SK-N-SH treated with all-trans-retinoic acid at 6 μM for 48 hours (cell line): ENCODE measurements around the gene RNPEP.
A peak's percentile ranks its signal among the peaks of the same experiment; 100 is the strongest.

Experiments used
- ATAC-seq: fragments of 200-7000 bp; cut with Tn5 transposase; 3 replicates; pipeline ENCODE4 v1.9.1; 2020; ENCODE audit warnings: mild to moderate bottlenecking, moderate library complexity
- ARNTL ChIP-seq: fragments of 450-650 bp; formaldehyde crosslinking; IDR thresholded peaks from 2 replicates; pipeline ENCODE4 v1.5.0; 2020; ENCODE audit warnings: low read depth, mild to moderate bottlenecking, moderate library complexity, borderline replicate concordance
- BACH2 ChIP-seq: fragments of 250-450 bp; sonication (Bioruptor Pico); IDR thresholded peaks from 2 replicates; pipeline ENCODE4 v1.9.0; 2021; ENCODE audit warnings: mild to moderate bottlenecking, borderline replicate concordance
- CREB5 ChIP-seq: fragments of 250-450 bp; sonication (Bioruptor Pico); IDR thresholded peaks from 2 replicates; pipeline ENCODE4 v1.5.1; 2020; ENCODE audit warnings: low read depth, mild to moderate bottlenecking, moderate library complexity
- CSRNP3 ChIP-seq: fragments of 250-450 bp; sonication (Bioruptor Pico); IDR thresholded peaks from 2 replicates; pipeline ENCODE4 v1.5.1; 2021; ENCODE audit warnings: mild to moderate bottlenecking, moderate library complexity
- ESRRG ChIP-seq: fragments of 250-450 bp; sonication (Bioruptor Pico); IDR thresholded peaks from 2 replicates; pipeline ENCODE4 v1.6.1; 2021; ENCODE audit warnings: mild to moderate bottlenecking
- GLIS3 ChIP-seq: fragments of 250-450 bp; sonication (Bioruptor Pico); IDR thresholded peaks from 2 replicates; pipeline ENCODE4 v1.5.0; 2020; ENCODE audit warnings: mild to moderate bottlenecking, moderate library complexity
- ISL1 ChIP-seq: fragments of 250-450 bp; sonication (Bioruptor Pico); IDR thresholded peaks from 2 replicates; pipeline ENCODE4 v2.1.2; 2022; ENCODE audit warnings: mild to moderate bottlenecking, moderate library complexity
- PATZ1 ChIP-seq: fragments of 250-450 bp; sonication (Bioruptor Pico); IDR thresholded peaks from 2 replicates; pipeline ENCODE4 v1.8.0; 2020; ENCODE audit warnings: mild to moderate bottlenecking, moderate library complexity, borderline replicate concordance
- POU6F1 ChIP-seq: fragments of 250-450 bp; sonication (Bioruptor Pico); IDR thresholded peaks from 2 replicates; pipeline ENCODE4 v1.8.0; 2021; ENCODE audit warnings: low read depth, mild to moderate bottlenecking, moderate library complexity, borderline replicate concordance
- PPARA ChIP-seq: fragments of 250-450 bp; sonication (Bioruptor Pico); IDR thresholded peaks from 2 replicates; pipeline ENCODE4 v1.5.0; 2020; ENCODE audit warnings: mild to moderate bottlenecking, borderline replicate concordance
- SNAI2 ChIP-seq: fragments of 250-450 bp; sonication (Bioruptor Pico); IDR thresholded peaks from 2 replicates; pipeline ENCODE4 v1.5.0; 2020; ENCODE audit warnings: mild to moderate bottlenecking, moderate library complexity
- TCF4 ChIP-seq: fragments of 250-450 bp; sonication (Bioruptor Pico); IDR thresholded peaks from 2 replicates; pipeline ENCODE4 v1.8.0; 2021; ENCODE audit warnings: mild to moderate bottlenecking, moderate library complexity, borderline replicate concordance
- TOX ChIP-seq: fragments of 250-450 bp; sonication (Bioruptor Pico); IDR thresholded peaks from 2 replicates; pipeline ENCODE4 v1.8.0; 2021; ENCODE audit warnings: mild to moderate bottlenecking, moderate library complexity, borderline replicate concordance
- TSHZ2 ChIP-seq: fragments of 250-450 bp; sonication (Bioruptor Pico); IDR thresholded peaks from 2 replicates; pipeline ENCODE4 v1.5.0; 2020; ENCODE audit warnings: mild to moderate bottlenecking, moderate library complexity
- ZC3H10 ChIP-seq: fragments of 250-450 bp; sonication (Bioruptor Pico); IDR thresholded peaks from 2 replicates; pipeline ENCODE4 v1.5.1; 2021; ENCODE audit warnings: mild to moderate bottlenecking, moderate library complexity
- ZFP30 ChIP-seq: fragments of 450-650 bp; formaldehyde crosslinking; IDR thresholded peaks from 2 replicates; pipeline ENCODE4 v1.5.0; 2022; ENCODE audit warnings: mild to moderate bottlenecking, moderate library complexity
- ZNF565 ChIP-seq: fragments of 450-650 bp; formaldehyde crosslinking; conservative IDR thresholded peaks from 2 replicates; pipeline ENCODE4 v1.5.0; 2020; ENCODE audit warnings: low read depth, mild to moderate bottlenecking, moderate library complexity
- ZNF70 ChIP-seq: fragments of 450-650 bp; formaldehyde crosslinking; IDR thresholded peaks from 2 replicates; pipeline ENCODE4 v1.5.0; 2020; ENCODE audit warnings: mild to moderate bottlenecking, moderate library complexity
- ZNF8 ChIP-seq: fragments of 450-650 bp; formaldehyde crosslinking; IDR thresholded peaks from 2 replicates; pipeline ENCODE4 v1.5.0; 2020; ENCODE audit warnings: mild to moderate bottlenecking, moderate library complexity

The RNPEP gene

GRCh38 chr1:202023001-202023433 is 40.6 kb downstream of the RNPEP start:
- TF ChIP-seq CREB5 (CRISPR knock-in tag) (no peak), PPARA (CRISPR knock-in tag) (no peak), SNAI2 (CRISPR knock-in tag) (no peak), PATZ1 (CRISPR knock-in tag) (no peak), ZNF565 (no peak), POU6F1 (CRISPR knock-in tag) (no peak), TSHZ2 (CRISPR knock-in tag) (no peak), ESRRG (no peak)
- no peak for ATAC-seq

GRCh38 chr1:202029171-202029665 is 46.8 kb downstream of the RNPEP start:
- TF ChIP-seq TOX = peak; percentile 67; the same call in 1 of the 2 replicates
- no peak for TF ChIP-seq BACH2 (CRISPR knock-in tag)
- TF ChIP-seq GLIS3 (CRISPR knock-in tag) = no peak
- no peak for TF ChIP-seq ZFP30
- TF ChIP-seq, all 23 proteins: peak for 1

GRCh38 chr1:202029727-202030126 is 47.3 kb downstream of the RNPEP start:
- no peak; the same call in 2 of the 3 replicates for ATAC-seq
- TF ChIP-seq CREB5 (CRISPR knock-in tag) = no peak
- TF ChIP-seq PATZ1 (CRISPR knock-in tag) = no peak
- TF ChIP-seq ESRRG = no peak
- no peak for TF ChIP-seq POU6F1 (CRISPR knock-in tag)
- no peak for TF ChIP-seq ZNF70 (CRISPR knock-in tag)
- no peak for TF ChIP-seq ISL1 (CRISPR knock-in tag)
- no peak for TF ChIP-seq PPARA (CRISPR knock-in tag)
- no peak for TF ChIP-seq TCF4
- no peak for TF ChIP-seq TSHZ2 (CRISPR knock-in tag)
- no peak for TF ChIP-seq ZNF565
- no peak for TF ChIP-seq ARNTL
- TF ChIP-seq ZC3H10 (CRISPR knock-in tag) = no peak
- TF ChIP-seq ZFP30 = no peak
- TF ChIP-seq ZNF8 (CRISPR knock-in tag) = no peak
- TF ChIP-seq CSRNP3 = no peak

More at GRCh38 chr1:202029171-202029665, 46.8 kb downstream of the RNPEP start:
- ATAC-seq = peak; percentile 92
